ENCODE data around the gene OR6C65. TPM values are rescaled to one million over a fixed set of nuclear protein-coding genes. Genes with fewer than 3 reads are reported as not detected.
"Not testable (repeated sequence)": the region's sequence is repeated elsewhere in the genome, so short reads cannot be mapped to it uniquely, and the experiment has no call there.

The OR6C65 gene
- total and polyA plus RNA-seq, 4 donors, result not detected

- WGBS (ENCODE audit: insufficient coverage), result 92% methylated on average over 8 of the region's 15 CpGs
- H3K4me3 ChIP-seq (ENCODE audit: low read depth, low read length); H3K27ac ChIP-seq (ENCODE audit: low read depth, low read length); H3K9me3 ChIP-seq (ENCODE audit: control insufficient read depth, insufficient read depth, low read length); H3K27me3 ChIP-seq (ENCODE audit: control insufficient read depth, insufficient read depth, low read length); H3K4me1 ChIP-seq (ENCODE audit: control insufficient read depth, insufficient read depth, low read length); DNase-seq (ENCODE audit: low read depth in 4 of 6, low spot score in 6 of 6); H3K36me3 ChIP-seq (ENCODE audit: control insufficient read depth, insufficient read depth, low read length): not testable (repeated sequence)
These were observed 11.8 kb downstream of the OR6C65 start for GRCh38 chr12:55412138-55412537.

- H3K36me3 ChIP-seq (ENCODE audit: control insufficient read depth, insufficient read depth, low read length); H3K27ac ChIP-seq (ENCODE audit: low read depth, low read length); H3K4me1 ChIP-seq (ENCODE audit: control insufficient read depth, insufficient read depth, low read length); H3K9me3 ChIP-seq (ENCODE audit: control insufficient read depth, insufficient read depth, low read length); DNase-seq (ENCODE audit: low read depth in 4 of 6, low spot score in 6 of 6); H3K27me3 ChIP-seq (ENCODE audit: control insufficient read depth, insufficient read depth, low read length); H3K4me3 ChIP-seq (ENCODE audit: low read depth, low read length): not testable (repeated sequence)
- WGBS (ENCODE audit: insufficient coverage), result 100% methylated on average over 3 of the region's 6 CpGs
These were observed 13.4 kb downstream of the OR6C65 start for GRCh38 chr12:55413498-55414388.

GRCh38 chr12:55414396-55414823 is 14.1 kb downstream of the OR6C65 start:
- H3K36me3 ChIP-seq (ENCODE audit: control insufficient read depth, insufficient read depth, low read length); H3K4me1 ChIP-seq (ENCODE audit: control insufficient read depth, insufficient read depth, low read length); H3K4me3 ChIP-seq (ENCODE audit: low read depth, low read length); H3K9me3 ChIP-seq (ENCODE audit: control insufficient read depth, insufficient read depth, low read length); H3K27ac ChIP-seq (ENCODE audit: low read depth, low read length); H3K27me3 ChIP-seq (ENCODE audit: control insufficient read depth, insufficient read depth, low read length); DNase-seq (ENCODE audit: low read depth in 4 of 6, low spot score in 6 of 6): not testable (repeated sequence)
- WGBS (ENCODE audit: insufficient coverage), result 49% methylated on average over 10 of the region's 11 CpGs

- not testable (repeated sequence) for H3K4me3 ChIP-seq (ENCODE audit: low read depth, low read length); H3K36me3 ChIP-seq (ENCODE audit: control insufficient read depth, insufficient read depth, low read length); H3K27ac ChIP-seq (ENCODE audit: low read depth, low read length); H3K27me3 ChIP-seq (ENCODE audit: control insufficient read depth, insufficient read depth, low read length); DNase-seq (ENCODE audit: low read depth in 4 of 6, low spot score in 6 of 6); H3K9me3 ChIP-seq (ENCODE audit: control insufficient read depth, insufficient read depth, low read length); H3K4me1 ChIP-seq (ENCODE audit: control insufficient read depth, insufficient read depth, low read length)
- 20% methylated on average over 5 of the region's 34 CpGs for WGBS (ENCODE audit: insufficient coverage)
These were observed 14.6 kb downstream of the OR6C65 start for GRCh38 chr12:55414889-55415288.

- no peak for DNase-seq (ENCODE audit: low read depth in 4 of 6, low spot score in 6 of 6)
- Histone ChIP-seq H3K27me3 (ENCODE audit: control insufficient read depth, insufficient read depth, low read length) (no peaks in the 10 kb centered on the region), H3K9me3 (ENCODE audit: control insufficient read depth, insufficient read depth, low read length) (no peaks in the 10 kb centered on the region), H3K4me3 (ENCODE audit: low read depth, low read length) (no peak overlapping the region), H3K4me1 (ENCODE audit: control insufficient read depth, insufficient read depth, low read length) (no peaks in the 10 kb centered on the region), H3K36me3 (ENCODE audit: control insufficient read depth, insufficient read depth, low read length) (no peaks in the 10 kb centered on the region), H3K27ac (ENCODE audit: low read depth, low read length) (no peak overlapping the region)
- 100% methylated on average over 1 of the region's 1 CpG for WGBS (ENCODE audit: insufficient coverage)
These were observed 16.6 kb downstream of the OR6C65 start for GRCh38 chr12:55416961-55417360.

- no peak overlapping the region for H3K27ac ChIP-seq (ENCODE audit: low read depth, low read length)
- WGBS (ENCODE audit: insufficient coverage), result 65% methylated on average over 1 of the region's 2 CpGs
- no peaks in the 10 kb centered on the region for H3K27me3 ChIP-seq (ENCODE audit: control insufficient read depth, insufficient read depth, low read length)
- peak in 2 of 6 donors; percentile 2 to 6 for DNase-seq (ENCODE audit: low read depth in 4 of 6, low spot score in 6 of 6)
- H3K4me3 ChIP-seq (ENCODE audit: low read depth, low read length), result no peak overlapping the region
- H3K36me3 ChIP-seq (ENCODE audit: control insufficient read depth, insufficient read depth, low read length), result no peaks in the 10 kb centered on the region
- H3K9me3 ChIP-seq (ENCODE audit: control insufficient read depth, insufficient read depth, low read length), result no peaks in the 10 kb centered on the region
- H3K4me1 ChIP-seq (ENCODE audit: control insufficient read depth, insufficient read depth, low read length), result no peaks in the 10 kb centered on the region
These were observed 20.1 kb downstream of the OR6C65 start for GRCh38 chr12:55420307-55420962.

GRCh38 chr12:55425954-55426353 is 25.6 kb downstream of the OR6C65 start, which contains the start of gene OR6C76:
OR6C76 (plus strand) TSS chr12:55426254; CDS start chr12:55426254, 0 bp downstream.
- Histone ChIP-seq H3K36me3 (ENCODE audit: control insufficient read depth, insufficient read depth, low read length) (no peaks in the 10 kb centered on the region), H3K4me3 (ENCODE audit: low read depth, low read length) (no peak within 1 kb of the TSS), H3K4me1 (ENCODE audit: control insufficient read depth, insufficient read depth, low read length) (no peaks in the 10 kb centered on the region), H3K27ac (ENCODE audit: low read depth, low read length) (no peak within 1 kb of the TSS), H3K27me3 (ENCODE audit: control insufficient read depth, insufficient read depth, low read length) (no peaks in the 10 kb centered on the region), H3K9me3 (ENCODE audit: control insufficient read depth, insufficient read depth, low read length) (no peaks in the 10 kb centered on the region)
- WGBS (ENCODE audit: insufficient coverage), result 100% methylated on average over 4 of the region's 4 CpGs
- DNase-seq (ENCODE audit: low read depth in 4 of 6, low spot score in 6 of 6), result no peak

GRCh38 chr12:55428331-55429243 is 28.3 kb downstream of the OR6C65 start:
- no peaks in the 10 kb centered on the region for H3K27me3 ChIP-seq (ENCODE audit: control insufficient read depth, insufficient read depth, low read length)
- peaks cover 1% of the 10 kb centered on the region for H3K9me3 ChIP-seq (ENCODE audit: control insufficient read depth, insufficient read depth, low read length)
- no peak overlapping the region for H3K4me3 ChIP-seq (ENCODE audit: low read depth, low read length)
- no CpG with 5 or more reads among the region's 1 CpG for WGBS (ENCODE audit: insufficient coverage)
- no peak for DNase-seq (ENCODE audit: low read depth in 4 of 6, low spot score in 6 of 6)
- H3K27ac ChIP-seq (ENCODE audit: low read depth, low read length), result no peak overlapping the region
- H3K36me3 ChIP-seq (ENCODE audit: control insufficient read depth, insufficient read depth, low read length), result no peaks in the 10 kb centered on the region
- no peaks in the 10 kb centered on the region for H3K4me1 ChIP-seq (ENCODE audit: control insufficient read depth, insufficient read depth, low read length)

- 100% methylated on average over 1 of the region's 5 CpGs for WGBS (ENCODE audit: insufficient coverage)
These were observed 40.9 kb downstream of the OR6C65 start for GRCh38 chr12:55441233-55441632.

More at GRCh38 chr12:55441233-55441632, 40.9 kb downstream of the OR6C65 start:
- H3K36me3 ChIP-seq (ENCODE audit: control insufficient read depth, insufficient read depth, low read length); H3K27me3 ChIP-seq (ENCODE audit: control insufficient read depth, insufficient read depth, low read length); H3K4me3 ChIP-seq (ENCODE audit: low read depth, low read length); DNase-seq (ENCODE audit: low read depth in 4 of 6, low spot score in 6 of 6); H3K27ac ChIP-seq (ENCODE audit: low read depth, low read length); H3K4me1 ChIP-seq (ENCODE audit: control insufficient read depth, insufficient read depth, low read length); H3K9me3 ChIP-seq (ENCODE audit: control insufficient read depth, insufficient read depth, low read length): not testable (repeated sequence)

Measured in spinal cord (tissue), 10 donors.